ENCODE results near the gene ZNF582.

The ZNF582 gene

GRCh38 chr19:56393119-56394012, at the start of gene ZNF582:
Gene ZNF582 (minus strand): TSS chr19:56393534. CDS start chr19:56391752, 1,782 bp downstream.
- peaks cover 61 to 96% (median 76%) of the 10 kb centered on the region in 11 experiments for H3K9me3 ChIP-seq (replicated peaks in 1 of 11)

DNA sequence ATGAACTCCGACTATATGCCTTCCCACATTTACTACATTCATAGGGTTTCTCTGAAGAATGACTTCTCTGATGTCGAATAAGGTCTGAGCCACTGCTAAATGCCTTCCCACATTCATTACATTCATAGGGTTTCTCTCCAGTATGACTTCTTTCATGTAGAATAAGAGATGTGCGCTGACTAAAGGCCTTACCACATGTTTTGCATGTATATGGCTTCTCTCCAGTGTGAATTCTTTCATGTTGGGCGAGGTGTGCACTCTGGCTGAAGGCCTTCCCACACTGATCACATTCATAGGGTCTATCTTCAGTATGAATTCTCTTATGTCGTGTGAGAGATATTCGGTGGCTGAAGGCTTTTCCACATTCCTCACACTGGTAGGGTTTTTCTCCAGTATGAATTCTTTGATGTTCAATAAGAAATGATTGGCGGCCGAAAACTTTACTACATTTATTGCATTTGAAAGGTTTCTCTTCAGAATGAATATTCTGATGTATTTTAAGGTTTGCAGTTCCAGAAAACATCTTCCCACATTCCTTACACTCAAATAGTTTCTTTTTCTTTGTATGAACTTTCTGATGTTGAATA, 48.0 kb upstream of the ZNF582 start:
- no peak for TF ChIP-seq Cebpa-rat (IDR thresholded peaks at IDR 0.05)

More at GRCh38 chr19:56393119-56394012, at the start of gene ZNF582:
- peak within 1 kb of the TSS; percentile 37 to 70 (median 66) for H3K4me2 ChIP-seq
- H3K36me3 ChIP-seq, result peaks cover 32 to 61% (median 49%) of the 10 kb centered on the region in 11 experiments
- peak within 1 kb of the TSS; percentile 89 to 97 (median 95) for H3K27ac ChIP-seq
- peaks cover 0 to 11% (median 0%) of the 10 kb centered on the region in 10 experiments; a peak in 5 of 20 replicates for H3K4me1 ChIP-seq
- H3K9ac ChIP-seq, result peak within 1 kb of the TSS; percentile 90 to 97 (median 95)
- H3K4me3 ChIP-seq, result peak within 1 kb of the TSS; percentile 61 to 82 (median 72)
- no peaks in the 10 kb centered on the region for H3K27me3 ChIP-seq
- no peak for TF ChIP-seq Cebpa-rat (IDR thresholded peaks at IDR 0.05)
- H4K20me1 ChIP-seq, result no peaks in the 10 kb centered on the region

DNA sequence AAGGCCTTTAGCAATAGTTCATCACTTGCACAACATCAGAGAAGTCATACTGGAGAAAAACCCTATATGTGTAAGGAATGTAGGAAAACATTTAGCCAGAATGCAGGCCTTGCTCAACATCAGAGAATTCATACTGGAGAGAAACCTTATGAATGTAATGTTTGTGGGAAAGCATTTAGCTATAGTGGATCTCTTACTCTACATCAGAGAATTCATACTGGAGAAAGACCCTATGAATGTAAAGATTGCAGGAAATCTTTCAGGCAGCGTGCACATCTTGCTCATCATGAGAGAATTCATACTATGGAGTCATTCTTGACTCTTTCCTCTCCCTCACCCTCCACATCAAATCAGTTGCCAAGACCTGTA, 30.6 kb upstream of the ZNF582 start:
- Histone ChIP-seq H3K4me3 (peak overlapping the region; percentile 10 to 41 (median 28); a peak in 11 of 20 replicates), H3K4me2 (no peak overlapping the region), H4K20me1 (no peaks in the 10 kb centered on the region), H3K4me1 (no peaks in the 10 kb centered on the region), H3K36me3 (peaks cover 64 to 75% (median 69%) of the 10 kb centered on the region in 11 experiments), H3K27me3 (no peaks in the 10 kb centered on the region), H3K9ac (no peak overlapping the region), H3K9me3 (replicated peaks in 1 of 11) (peaks cover 100% of the 10 kb centered on the region in 11 experiments), H3K27ac (no peak overlapping the region)
- no peak for TF ChIP-seq Cebpa-rat (IDR thresholded peaks at IDR 0.05)

More for the DNA sequence above, 48.0 kb upstream of the ZNF582 start:
- peak overlapping the region in 1 of 10 experiments; percentile 28; a peak in 1 of 20 replicates for H3K4me3 ChIP-seq
- H3K27ac ChIP-seq, result no peak overlapping the region
- no peak overlapping the region for H3K4me2 ChIP-seq
- H3K4me1 ChIP-seq, result no peaks in the 10 kb centered on the region
- no peaks in the 10 kb centered on the region for H4K20me1 ChIP-seq
- peaks cover 86 to 89% (median 87%) of the 10 kb centered on the region in 11 experiments for H3K9me3 ChIP-seq (replicated peaks in 1 of 11)
- H3K9ac ChIP-seq, result no peak overlapping the region
- H3K27me3 ChIP-seq, result no peaks in the 10 kb centered on the region
- no peaks in the 10 kb centered on the region for H3K36me3 ChIP-seq

- peaks cover 100% of the 10 kb centered on the region in 11 experiments for H3K9me3 ChIP-seq (replicated peaks in 1 of 11)
- no peak for TF ChIP-seq Cebpa-rat (IDR thresholded peaks at IDR 0.05)
- peaks cover 70 to 80% (median 75%) of the 10 kb centered on the region in 11 experiments for H3K36me3 ChIP-seq
Observed at GRCh38 chr19:56423276-56423984, 30.1 kb upstream of the ZNF582 start.

DNA sequence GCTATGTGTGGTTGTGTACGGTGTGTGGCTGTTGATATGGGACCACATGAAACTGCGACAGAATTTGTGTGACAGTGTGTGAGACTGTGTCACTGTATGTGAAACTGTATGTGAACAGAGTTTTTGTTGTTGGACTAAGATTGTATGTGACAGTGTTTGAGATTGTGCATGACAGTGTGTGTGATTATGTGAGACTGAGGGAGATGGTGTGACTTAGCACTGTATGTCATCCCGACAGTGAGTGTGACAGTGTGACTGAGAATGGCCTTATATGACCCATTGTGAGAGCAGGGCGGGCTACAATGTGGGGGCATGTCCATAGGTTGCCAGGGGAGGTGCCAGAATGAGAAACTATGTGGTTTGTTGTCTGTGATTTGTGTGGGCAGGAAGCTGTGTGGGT, 11.7 kb upstream of the ZNF582 start:
- Histone ChIP-seq H3K4me3 (peak overlapping the region; percentile 67 to 86 (median 75)), H3K9ac (peak overlapping the region in 9 of 11 experiments; percentile 88 to 97 (median 95); a peak in 17 of 22 replicates), H3K4me1 (peaks cover 12 to 22% (median 19%) of the 10 kb centered on the region in 10 experiments; a peak in 19 of 20 replicates), H3K4me2 (peak overlapping the region; percentile 79 to 94 (median 88)), H3K27ac (peak overlapping the region in 4 of 11 experiments; percentile 89 to 97 (median 94); a peak in 4 of 22 replicates), H3K9me3 (replicated peaks in 1 of 11) (peaks cover 79 to 89% (median 86%) of the 10 kb centered on the region in 11 experiments), H3K36me3 (peaks cover 61 to 70% (median 68%) of the 10 kb centered on the region in 11 experiments), H3K27me3 (no peaks in the 10 kb centered on the region), H4K20me1 (no peaks in the 10 kb centered on the region)
- no peak for TF ChIP-seq Cebpa-rat (IDR thresholded peaks at IDR 0.05)

More at GRCh38 chr19:56423276-56423984, 30.1 kb upstream of the ZNF582 start:
- Histone ChIP-seq H3K9ac (no peak overlapping the region), H3K4me2 (no peak overlapping the region), H3K27ac (no peak overlapping the region), H3K4me1 (no peaks in the 10 kb centered on the region), H3K4me3 (peak overlapping the region; percentile 10 to 41 (median 28); a peak in 12 of 20 replicates), H4K20me1 (no peaks in the 10 kb centered on the region), H3K27me3 (no peaks in the 10 kb centered on the region)

DNA sequence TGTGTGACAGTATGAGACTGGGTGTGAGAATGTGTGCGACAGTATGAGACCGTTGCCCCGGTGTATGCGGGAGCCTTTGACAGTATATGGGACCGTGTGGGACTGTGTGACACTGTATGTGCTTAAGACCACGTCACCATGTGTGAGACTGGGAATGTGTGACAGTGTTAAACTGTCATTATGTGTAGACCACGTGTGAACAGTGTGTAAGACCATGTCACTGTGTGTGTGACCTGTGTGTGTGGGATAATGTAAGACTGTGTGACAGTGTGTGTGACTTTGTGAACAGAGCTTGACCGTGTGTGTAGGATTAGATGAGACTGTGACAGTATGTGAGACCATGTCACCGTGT, 11.3 kb upstream of the ZNF582 start:
- peak overlapping the region; percentile 67 to 86 (median 75) for H3K4me3 ChIP-seq
- peak overlapping the region in 10 of 11 experiments; percentile 89 to 99 (median 97); a peak in 21 of 22 replicates for H3K27ac ChIP-seq
- peaks cover 61 to 70% (median 68%) of the 10 kb centered on the region in 11 experiments for H3K36me3 ChIP-seq
- peak overlapping the region; percentile 88 to 99 (median 95) for H3K9ac ChIP-seq
- H3K4me1 ChIP-seq, result peaks cover 12 to 22% (median 19%) of the 10 kb centered on the region in 10 experiments; a peak in 19 of 20 replicates
- no peak for TF ChIP-seq Cebpa-rat (IDR thresholded peaks at IDR 0.05)
- peak overlapping the region; percentile 79 to 94 (median 88) for H3K4me2 ChIP-seq
- no peaks in the 10 kb centered on the region for H4K20me1 ChIP-seq
- no peaks in the 10 kb centered on the region for H3K27me3 ChIP-seq
- peaks cover 79 to 89% (median 86%) of the 10 kb centered on the region in 11 experiments for H3K9me3 ChIP-seq (replicated peaks in 1 of 11)

GRCh38 chr19:56403764-56404704, 10.7 kb upstream of the ZNF582 start, which contains the start of gene ZNF583:
Gene ZNF583 (plus strand): TSS chr19:56404332. CDS start chr19:56407115, 2,783 bp downstream.
- Histone ChIP-seq H3K4me1 (peaks cover 12 to 22% (median 19%) of the 10 kb centered on the region in 10 experiments; a peak in 19 of 20 replicates), H3K9ac (peak within 1 kb of the TSS; percentile 88 to 99 (median 95)), H4K20me1 (no peaks in the 10 kb centered on the region), H3K36me3 (peaks cover 61 to 70% (median 68%) of the 10 kb centered on the region in 11 experiments), H3K4me2 (peak within 1 kb of the TSS; percentile 79 to 94 (median 90)), H3K27me3 (no peaks in the 10 kb centered on the region), H3K9me3 (replicated peaks in 1 of 11) (peaks cover 79 to 89% (median 86%) of the 10 kb centered on the region in 11 experiments), H3K4me3 (peak within 1 kb of the TSS; percentile 67 to 86 (median 75)), H3K27ac (peak within 1 kb of the TSS; percentile 89 to 99 (median 97))
- no peak for TF ChIP-seq Cebpa-rat (IDR thresholded peaks at IDR 0.05)

Measured in BLaER1 treated with 17β-estradiol and CSF1 and Interleukin-3, amounts not matched to agents 10 nM and 100 nM (cell line).